SK-N-SH treated with all-trans-retinoic acid at 6 μM for 48 hours (cell line): ENCODE measurements around the gene CHSY1.

Experiments
- ATAC-seq: fragments of 200-7000 bp; cut with Tn5 transposase; 3 replicates; pipeline ENCODE4 v1.9.1; 2020; ENCODE audit warnings: mild to moderate bottlenecking, moderate library complexity
- BACH2 ChIP-seq: fragments of 250-450 bp; sonication (Bioruptor Pico); IDR thresholded peaks from 2 replicates; pipeline ENCODE4 v1.9.0; 2021; ENCODE audit warnings: mild to moderate bottlenecking, borderline replicate concordance
- CREB5 ChIP-seq: fragments of 250-450 bp; sonication (Bioruptor Pico); IDR thresholded peaks from 2 replicates; pipeline ENCODE4 v1.5.1; 2020; ENCODE audit warnings: low read depth, mild to moderate bottlenecking, moderate library complexity
- CSDC2 ChIP-seq: fragments of 250-450 bp; sonication (Bioruptor Pico); IDR thresholded peaks from 2 replicates; pipeline ENCODE4 v1.5.0; 2020; ENCODE audit warnings: mild to moderate bottlenecking, moderate library complexity
- CSRNP3 ChIP-seq: fragments of 250-450 bp; sonication (Bioruptor Pico); IDR thresholded peaks from 2 replicates; pipeline ENCODE4 v1.5.1; 2021; ENCODE audit warnings: mild to moderate bottlenecking, moderate library complexity
- ESRRG ChIP-seq: fragments of 250-450 bp; sonication (Bioruptor Pico); IDR thresholded peaks from 2 replicates; pipeline ENCODE4 v1.6.1; 2021; ENCODE audit warnings: mild to moderate bottlenecking
- GLIS3 ChIP-seq: fragments of 250-450 bp; sonication (Bioruptor Pico); IDR thresholded peaks from 2 replicates; pipeline ENCODE4 v1.5.0; 2020; ENCODE audit warnings: mild to moderate bottlenecking, moderate library complexity
- ISL1 ChIP-seq: fragments of 250-450 bp; sonication (Bioruptor Pico); IDR thresholded peaks from 2 replicates; pipeline ENCODE4 v2.1.2; 2022; ENCODE audit warnings: mild to moderate bottlenecking, moderate library complexity
- OSR1 ChIP-seq: fragments of 250-450 bp; sonication (Bioruptor Pico); IDR thresholded peaks from 2 replicates; pipeline ENCODE4 v1.8.0; 2022; ENCODE audit warnings: moderate library complexity, mild to moderate bottlenecking, inconsistent platforms
- PATZ1 ChIP-seq: fragments of 250-450 bp; sonication (Bioruptor Pico); IDR thresholded peaks from 2 replicates; pipeline ENCODE4 v1.8.0; 2020; ENCODE audit warnings: mild to moderate bottlenecking, moderate library complexity, borderline replicate concordance
- POU6F1 ChIP-seq: fragments of 250-450 bp; sonication (Bioruptor Pico); IDR thresholded peaks from 2 replicates; pipeline ENCODE4 v1.8.0; 2021; ENCODE audit warnings: low read depth, mild to moderate bottlenecking, moderate library complexity, borderline replicate concordance
- PPARA ChIP-seq: fragments of 250-450 bp; sonication (Bioruptor Pico); IDR thresholded peaks from 2 replicates; pipeline ENCODE4 v1.5.0; 2020; ENCODE audit warnings: mild to moderate bottlenecking, borderline replicate concordance
- RARB ChIP-seq: fragments of 250-450 bp; sonication (Bioruptor Pico); IDR thresholded peaks from 2 replicates; pipeline ENCODE4 v1.8.0; 2021; ENCODE audit warnings: mild to moderate bottlenecking, moderate library complexity
- SNAI2 ChIP-seq: fragments of 250-450 bp; sonication (Bioruptor Pico); IDR thresholded peaks from 2 replicates; pipeline ENCODE4 v1.5.0; 2020; ENCODE audit warnings: mild to moderate bottlenecking, moderate library complexity
- TCF4 ChIP-seq: fragments of 250-450 bp; sonication (Bioruptor Pico); IDR thresholded peaks from 2 replicates; pipeline ENCODE4 v1.8.0; 2021; ENCODE audit warnings: mild to moderate bottlenecking, moderate library complexity, borderline replicate concordance
- TOX ChIP-seq: fragments of 250-450 bp; sonication (Bioruptor Pico); IDR thresholded peaks from 2 replicates; pipeline ENCODE4 v1.8.0; 2021; ENCODE audit warnings: mild to moderate bottlenecking, moderate library complexity, borderline replicate concordance
- TSHZ2 ChIP-seq: fragments of 250-450 bp; sonication (Bioruptor Pico); IDR thresholded peaks from 2 replicates; pipeline ENCODE4 v1.5.0; 2020; ENCODE audit warnings: mild to moderate bottlenecking, moderate library complexity
- ZFP30 ChIP-seq: fragments of 450-650 bp; formaldehyde crosslinking; IDR thresholded peaks from 2 replicates; pipeline ENCODE4 v1.5.0; 2022; ENCODE audit warnings: mild to moderate bottlenecking, moderate library complexity
- ZNF565 ChIP-seq: fragments of 450-650 bp; formaldehyde crosslinking; conservative IDR thresholded peaks from 2 replicates; pipeline ENCODE4 v1.5.0; 2020; ENCODE audit warnings: low read depth, mild to moderate bottlenecking, moderate library complexity
- ZNF70 ChIP-seq: fragments of 450-650 bp; formaldehyde crosslinking; IDR thresholded peaks from 2 replicates; pipeline ENCODE4 v1.5.0; 2020; ENCODE audit warnings: mild to moderate bottlenecking, moderate library complexity
- ZNF8 ChIP-seq: fragments of 450-650 bp; formaldehyde crosslinking; IDR thresholded peaks from 2 replicates; pipeline ENCODE4 v1.5.0; 2020; ENCODE audit warnings: mild to moderate bottlenecking, moderate library complexity

The CHSY1 gene

GRCh38 chr15:101151288-101151687 is 100.6 kb downstream of the CHSY1 start (continued):
- TF ChIP-seq PPARA (no peak), ESRRG (CRISPR knock-in tag) (no peak), ISL1 (CRISPR knock-in tag) (no peak), CREB5 (CRISPR knock-in tag) (no peak), SNAI2 (CRISPR knock-in tag) (no peak), BACH2 (CRISPR knock-in tag) (no peak), ZNF565 (CRISPR knock-in tag) (no peak), GLIS3 (no peak), CSRNP3 (no peak)

GRCh38 chr15:101150723-101151040 is 101.2 kb downstream of the CHSY1 start:
- no peak for ATAC-seq
- TF ChIP-seq CREB5 (CRISPR knock-in tag) (no peak), ESRRG (CRISPR knock-in tag) (no peak), RARB (CRISPR knock-in tag) (no peak), SNAI2 (CRISPR knock-in tag) (no peak), ZNF8 (no peak), ISL1 (CRISPR knock-in tag) (no peak), PPARA (no peak), TCF4 (CRISPR knock-in tag) (no peak), CSRNP3 (no peak), CSDC2 (CRISPR knock-in tag) (no peak)

GRCh38 chr15:101149864-101150722 is 101.8 kb downstream of the CHSY1 start:
- ATAC-seq = no peak
- no peak for TF ChIP-seq RARB (CRISPR knock-in tag)
- TF ChIP-seq CREB5 (CRISPR knock-in tag) = no peak
- TF ChIP-seq OSR1 (CRISPR knock-in tag) = no peak
- TF ChIP-seq CSRNP3 = no peak
- TF ChIP-seq TCF4 (CRISPR knock-in tag) = no peak
- no peak for TF ChIP-seq ZNF565 (CRISPR knock-in tag)
- TF ChIP-seq PATZ1 (CRISPR knock-in tag) = no peak
- no peak for TF ChIP-seq CSDC2 (CRISPR knock-in tag)
- no peak for TF ChIP-seq ZNF70 (CRISPR knock-in tag)
- no peak for TF ChIP-seq ZFP30
- TF ChIP-seq ISL1 (CRISPR knock-in tag) = no peak
- TF ChIP-seq SNAI2 (CRISPR knock-in tag) = no peak
- TF ChIP-seq ESRRG (CRISPR knock-in tag) = no peak
- TF ChIP-seq TOX = no peak
- TF ChIP-seq POU6F1 (CRISPR knock-in tag) = no peak
- TF ChIP-seq TSHZ2 (CRISPR knock-in tag) = no peak
- no peak for TF ChIP-seq PPARA
- no peak for TF ChIP-seq GLIS3
- TF ChIP-seq ZNF8 = no peak
